Skin epidermis (tissue), 12 donors: ENCODE data around the gene AMT.

Experiments used
- H3K27ac ChIP-seq, 21 experiments: fragments of 200-600 bp; sonication (generic) in 11 of 21; one replicate each; pipeline ENCODE4 v1.5.0; 2020; ENCODE audit warnings: mild to moderate bottlenecking in 3 of 21, inconsistent platforms in 2 of 21, moderate library complexity in 2 of 21
- H3K4me3 ChIP-seq, 7 experiments: fragments of 200-600 bp; sonication (generic) in 2 of 7; one replicate each; pipeline ENCODE4 v1.5.0; 2020; ENCODE audit warnings: inconsistent platforms in 2 of 7, mild to moderate bottlenecking in 2 of 7, moderate library complexity in 1 of 7

AMT gene

GRCh38 chr3:49422379-49423248, at the start of gene AMT:
AMT (minus strand) TSS chr3:49422473; CDS start chr3:49422450, 23 bp downstream.
- Histone ChIP-seq H3K27ac (peak within 1 kb of the TSS in 7 of 21 experiments; percentile 16 to 69 (median 24)), H3K4me3 (peak within 1 kb of the TSS in 2 of 7 experiments; percentile 8 to 20)

DNA sequence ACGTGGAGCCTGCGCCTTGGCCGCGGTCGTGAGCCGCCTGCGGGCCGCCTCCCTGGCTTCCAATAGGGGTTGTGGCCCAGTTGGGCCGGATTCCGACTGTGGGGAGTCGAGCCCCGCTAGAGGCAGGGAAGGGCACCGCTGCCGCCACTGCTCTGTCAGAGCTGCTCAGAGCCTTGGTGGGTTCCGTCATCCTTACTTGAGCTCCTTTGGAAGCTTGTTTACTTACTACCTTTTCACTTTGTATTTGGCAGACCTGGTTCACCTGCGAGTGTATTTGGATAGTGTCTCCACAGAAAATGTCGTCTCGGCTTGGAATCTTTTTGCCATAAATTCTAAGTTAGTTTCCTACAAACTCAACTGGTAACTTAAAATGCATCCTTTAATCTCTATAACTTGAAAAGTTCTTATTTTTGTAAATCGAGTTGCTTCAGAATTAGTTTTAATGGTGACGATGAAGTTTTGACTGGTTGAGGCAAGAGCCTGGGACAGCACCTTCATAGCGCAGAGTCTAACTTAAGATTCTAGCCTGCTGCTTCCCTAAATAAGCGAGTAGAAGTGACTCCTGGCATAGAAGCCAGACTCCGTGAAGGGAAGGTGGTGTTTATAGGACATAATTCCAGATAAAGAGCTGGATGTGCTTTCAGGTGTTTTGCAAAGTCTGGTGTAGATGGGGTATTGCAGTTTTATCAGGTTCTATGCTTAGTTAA, 48.6 kb upstream of the AMT start:
- Histone ChIP-seq H3K27ac (peak overlapping the region; percentile 72 to 96 (median 90)), H3K4me3 (peak overlapping the region; percentile 58 to 93 (median 79))

DNA sequence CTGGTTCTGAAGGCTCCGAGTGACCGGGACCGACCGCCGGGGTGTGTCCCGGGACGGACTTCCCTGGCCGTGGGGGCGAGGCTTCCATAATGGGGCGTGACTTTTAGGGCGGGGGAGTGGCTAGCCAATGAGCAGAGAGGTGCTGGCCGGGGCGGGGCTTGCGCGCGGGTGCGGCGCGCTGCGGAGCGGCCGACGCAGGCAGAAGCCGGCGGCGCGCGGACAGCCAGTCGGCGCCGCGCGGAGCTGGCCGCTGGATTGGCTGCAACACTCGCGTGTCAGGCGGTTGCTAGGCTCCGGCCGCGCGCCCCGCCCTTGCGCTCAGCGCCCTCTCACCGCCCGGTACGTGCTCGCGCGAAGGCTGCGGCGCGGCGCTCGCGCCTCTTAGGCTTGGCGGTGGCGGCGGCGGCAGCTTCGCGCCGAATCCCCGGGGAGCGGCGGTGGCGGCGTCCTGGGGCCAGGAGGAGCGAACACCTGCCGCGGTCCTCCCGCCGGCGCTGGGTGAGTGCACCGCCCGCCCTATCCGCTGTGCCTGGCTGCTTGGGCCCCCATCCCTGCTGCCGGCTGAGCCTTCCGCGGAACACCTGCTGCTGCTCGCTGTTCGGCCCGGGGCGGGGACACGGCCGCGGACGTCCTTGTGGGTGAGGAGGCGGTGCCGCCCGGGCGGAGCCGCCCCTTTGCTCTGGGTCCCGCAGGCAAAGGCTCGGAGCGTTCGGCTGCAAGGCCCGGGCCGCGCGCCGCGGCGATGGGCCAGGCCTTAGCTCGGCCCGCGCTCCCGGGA, 47.9 kb upstream of the AMT start, which contains the start of gene DAG1:
DAG1 (plus strand) TSS at position 332 of the 778 bp plus-strand sequence. CDS start 40,268 bp downstream, outside the sequence.
- Histone ChIP-seq H3K4me3 (peak within 1 kb of the TSS; percentile 58 to 93 (median 79)), H3K27ac (peak within 1 kb of the TSS; percentile 78 to 98 (median 91))

GRCh38 chr3:49469037-49469935, 47.0 kb upstream of the AMT start:
- H3K27ac ChIP-seq, result peak overlapping the region; percentile 34 to 98 (median 90)
- H3K4me3 ChIP-seq, result peak overlapping the region; percentile 44 to 93 (median 79)

- H3K27ac ChIP-seq, result peak overlapping the region in 16 of 21 experiments; percentile 9 to 76 (median 48)
- no peak overlapping the region for H3K4me3 ChIP-seq
These were observed 43.8 kb upstream of the AMT start for GRCh38 chr3:49466085-49466484.

GRCh38 chr3:49465270-49466034, 43.2 kb upstream of the AMT start:
- no peak overlapping the region for H3K4me3 ChIP-seq
- H3K27ac ChIP-seq, result peak overlapping the region in 16 of 21 experiments; percentile 9 to 76 (median 48)

DNA sequence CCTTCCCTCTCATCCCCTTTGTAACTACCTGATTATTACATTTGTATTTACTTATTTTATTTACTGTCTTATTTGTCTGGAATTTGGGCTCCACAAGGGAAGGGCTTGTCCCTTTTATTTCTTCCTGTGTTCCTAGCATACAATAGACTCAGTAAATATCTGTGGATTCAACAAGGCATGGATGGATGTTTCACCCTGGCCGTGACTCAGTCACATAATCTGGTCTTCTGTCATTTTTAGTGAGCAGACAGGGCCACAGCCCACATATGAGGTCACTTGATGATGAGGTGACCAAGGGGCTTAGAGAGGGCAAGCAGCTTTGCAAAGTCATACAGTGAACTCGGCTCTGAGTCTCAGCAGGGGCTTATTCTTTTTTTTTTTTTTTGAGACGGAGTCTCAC, 39.9 kb upstream of the AMT start:
- H3K27ac ChIP-seq, result peak overlapping the region in 14 of 21 experiments; percentile 13 to 70 (median 50)

DNA sequence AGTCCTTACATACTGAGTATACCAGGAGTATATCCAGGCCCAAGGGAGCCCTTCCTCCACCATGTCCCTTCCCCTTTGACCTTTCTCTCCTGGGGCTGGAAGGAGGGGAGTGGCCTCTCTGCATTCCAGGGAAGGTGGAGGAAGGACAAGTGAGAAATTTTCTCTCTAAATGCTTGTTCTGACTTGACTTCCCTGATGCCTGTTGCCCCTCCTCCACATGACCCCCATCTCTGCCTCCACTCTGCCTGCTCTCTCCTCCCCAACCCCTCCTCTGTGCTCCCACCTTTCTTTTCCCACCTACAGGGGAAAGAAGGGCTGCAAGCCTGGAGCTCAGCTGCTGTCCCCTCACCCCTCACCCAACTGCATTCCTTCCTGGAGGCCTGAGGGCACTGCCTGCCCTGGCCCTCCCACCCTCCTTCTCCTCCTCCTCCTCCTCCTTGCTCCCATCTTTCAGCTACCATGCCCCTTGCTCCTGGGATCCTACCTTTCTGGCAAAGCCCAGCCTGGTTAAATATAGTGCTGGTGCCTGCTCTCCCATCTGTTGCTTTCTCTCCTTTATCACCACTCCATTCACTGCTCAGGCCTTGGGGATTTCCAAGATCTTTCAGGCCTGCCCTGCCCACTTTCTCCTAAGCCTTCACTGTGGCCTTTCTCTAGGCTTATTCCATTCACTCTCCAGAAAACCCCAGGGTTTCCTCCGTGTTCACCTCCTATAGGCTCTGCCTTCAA, 39.3 kb upstream of the AMT start:
- no peak overlapping the region for H3K4me3 ChIP-seq
- peak overlapping the region in 15 of 21 experiments; percentile 13 to 70 (median 48) for H3K27ac ChIP-seq

More for the DNA sequence above, 39.9 kb upstream of the AMT start:
- H3K4me3 ChIP-seq, result no peak overlapping the region

DNA sequence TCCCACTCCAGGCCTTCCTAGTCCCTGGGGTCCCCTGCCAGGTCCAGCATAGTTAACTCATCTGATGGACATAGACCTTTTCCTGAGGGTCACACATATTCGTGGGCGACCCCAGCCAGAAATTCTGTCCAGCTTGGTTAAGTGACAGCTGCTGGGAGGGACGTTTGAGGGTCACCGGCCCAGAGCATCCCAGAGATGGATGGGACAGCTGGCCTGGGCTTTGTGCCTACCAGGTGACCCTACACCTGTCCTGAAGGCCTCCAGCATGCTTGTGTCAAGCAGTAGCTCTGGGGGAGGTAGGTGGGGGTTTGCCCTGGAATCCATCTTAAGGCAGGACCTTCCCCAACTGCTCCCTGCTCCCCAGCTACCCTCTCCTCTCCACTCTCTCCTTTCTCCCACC, 38.7 kb upstream of the AMT start:
- H3K27ac ChIP-seq, result peak overlapping the region in 8 of 21 experiments; percentile 19 to 70 (median 55)

GRCh38 chr3:49460188-49460890, 38.1 kb upstream of the AMT start:
- Histone ChIP-seq H3K27ac (peak overlapping the region in 1 of 21 experiments; percentile 62), H3K4me3 (no peak overlapping the region)

More for the DNA sequence above, 38.7 kb upstream of the AMT start:
- no peak overlapping the region for H3K4me3 ChIP-seq

- no peak overlapping the region for H3K27ac ChIP-seq
- H3K4me3 ChIP-seq, result no peak overlapping the region
These were observed 34.2 kb upstream of the AMT start for GRCh38 chr3:49456466-49456865.

DNA sequence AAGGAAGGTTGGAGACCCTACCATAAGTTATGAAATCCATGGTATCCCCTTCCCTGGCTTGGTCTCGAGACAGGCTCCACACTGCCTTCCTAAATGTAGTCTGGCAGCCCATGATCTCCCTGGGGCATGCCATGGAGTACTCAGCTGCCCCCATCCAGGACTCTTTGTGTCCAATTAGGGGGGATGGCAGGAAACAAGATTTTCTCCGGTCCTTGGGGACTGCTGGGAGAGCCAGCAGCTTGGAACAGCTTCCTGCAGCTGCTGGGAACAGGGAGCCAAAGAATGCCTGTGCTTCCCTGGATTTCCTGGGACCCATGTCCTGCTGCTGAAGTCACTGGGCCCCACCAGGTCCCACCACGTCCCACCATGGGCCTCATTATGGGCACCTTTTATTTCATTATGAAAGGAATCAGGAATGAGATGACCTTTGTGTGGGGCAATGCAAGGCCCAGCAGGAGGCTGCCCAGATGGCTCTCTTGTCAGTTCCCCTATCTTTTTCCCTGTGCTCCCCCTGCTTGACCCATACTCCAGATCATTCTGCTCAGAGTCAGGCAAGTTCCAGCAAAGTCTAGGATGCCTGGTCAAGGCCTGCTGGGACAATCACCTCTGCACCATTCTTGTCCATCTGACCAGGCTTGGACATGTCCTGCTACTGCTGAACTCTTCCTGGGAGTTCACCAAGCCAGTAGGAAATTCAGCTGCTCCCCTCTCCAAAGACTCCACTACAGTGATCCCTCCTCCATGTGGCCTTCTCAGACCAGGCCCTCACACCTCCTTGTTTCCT, 32.8 kb upstream of the AMT start:
- Histone ChIP-seq H3K4me3 (no peak overlapping the region), H3K27ac (peak overlapping the region in 4 of 21 experiments; percentile 23 to 48 (median 34))

DNA sequence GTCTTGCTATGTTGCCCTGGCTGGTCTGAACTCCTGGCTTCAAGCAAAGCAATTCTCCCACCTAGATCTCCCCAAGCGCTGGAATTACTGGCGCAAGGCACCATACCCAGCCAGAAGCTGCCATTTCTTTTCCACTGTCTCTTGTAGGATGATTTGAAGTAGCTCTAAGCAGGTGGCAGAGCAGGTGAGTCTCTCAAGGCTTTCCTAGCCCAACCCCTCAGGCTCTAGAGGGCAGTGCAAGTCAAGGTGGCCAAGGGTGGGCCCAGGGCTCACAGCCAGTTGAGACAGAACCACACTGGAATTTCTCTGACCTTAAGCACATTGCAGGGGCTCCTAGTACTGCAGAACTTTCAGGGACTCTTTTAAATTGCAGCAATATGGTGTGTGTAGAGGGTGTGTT, 32.2 kb upstream of the AMT start:
- H3K4me3 ChIP-seq, result no peak overlapping the region
- peak overlapping the region in 1 of 21 experiments; percentile 25 for H3K27ac ChIP-seq

DNA sequence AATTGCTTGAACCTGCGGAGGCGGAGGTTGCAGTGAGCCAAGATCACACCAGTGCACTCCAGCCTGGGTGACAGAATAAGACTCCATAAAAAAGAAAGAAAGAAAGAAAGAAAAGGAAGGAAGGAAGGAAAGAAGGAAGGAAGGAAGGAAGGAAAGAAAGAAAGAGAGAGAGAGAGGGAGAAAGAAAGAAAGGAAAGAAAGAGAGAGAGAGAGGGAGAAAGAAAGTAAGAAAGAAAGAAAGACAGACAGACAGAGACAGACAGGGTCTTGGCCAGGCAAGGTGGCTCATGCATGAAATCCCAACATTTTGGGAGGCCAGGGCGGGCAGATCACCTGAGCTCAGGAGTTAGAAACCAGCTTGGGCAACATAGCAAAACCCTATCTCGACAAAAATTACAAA, 31.3 kb upstream of the AMT start:
- H3K4me3 ChIP-seq, result no peak overlapping the region
- H3K27ac ChIP-seq, result no peak overlapping the region

DNA sequence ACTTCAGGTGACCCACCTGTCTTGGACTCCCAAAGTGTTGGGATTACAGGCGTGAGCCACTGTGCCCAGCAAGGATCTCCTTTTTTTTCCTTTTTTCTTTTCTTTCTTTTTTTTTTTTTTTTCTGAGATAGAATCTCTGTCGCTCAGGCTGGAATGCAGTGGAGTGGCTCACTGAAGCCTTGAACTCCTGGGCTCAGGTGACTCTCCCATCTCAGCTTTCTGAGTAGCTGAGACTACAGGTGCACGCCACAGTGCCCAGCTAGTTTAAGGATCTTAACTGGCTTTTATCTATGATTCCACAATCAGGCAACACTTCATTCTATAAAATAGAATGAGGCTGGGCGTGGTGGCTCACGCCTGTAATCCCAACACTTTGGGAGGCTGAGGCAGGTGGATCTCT, 23.1 kb upstream of the AMT start:
- Histone ChIP-seq H3K27ac (no peak overlapping the region), H3K4me3 (no peak overlapping the region)

- H3K27ac ChIP-seq, result no peak overlapping the region
- no peak overlapping the region for H3K4me3 ChIP-seq
These were observed 12.5 kb upstream of the AMT start for GRCh38 chr3:49434731-49435130.
